Activated naive CD8-positive, alpha-beta T cell treated with anti-CD3 and anti-CD28 coated beads, Interleukin-2, amount 10 ng/mL, durations not matched to agents 7 days and 5 days (primary cell): ENCODE measurements around the gene GASK1A. TPM values are rescaled to one million over a fixed set of nuclear protein-coding genes. Genes with fewer than 3 reads are reported as not detected.

Source experiments
- ATAC-seq: fragments of 150-1000 bp; cut with Tn5 transposase; one replicate; pipeline ENCODE4 v1.10.0; 2021; ENCODE audit warnings: low read depth, moderate library complexity
- POLR2A ChIA-PET: fragments of 350-600 bp; sonication (Branson Sonifier 250); formaldehyde crosslinking; loops from one replicate; lab custom pipeline; 2021; ENCODE audit warnings: antibody characterized with exemption; lab: Charles Lee
- DNase-seq: peaks from one replicate; pipeline ENCODE4 v3.0.0; 2021
- H3K27ac Mint-ChIP-seq: one replicate; pipeline ENCODE4 v1.8.0; 2022; ENCODE audit warnings: mild to moderate bottlenecking, mixed read lengths
- H3K27me3 Mint-ChIP-seq: one replicate; pipeline ENCODE4 v1.8.0; 2022; ENCODE audit warnings: mild to moderate bottlenecking, moderate library complexity, mixed read lengths
- H3K36me3 Mint-ChIP-seq: one replicate; pipeline ENCODE4 v1.8.0; 2021; ENCODE audit warnings: mild to moderate bottlenecking, mixed read lengths
- H3K4me1 Mint-ChIP-seq: one replicate; pipeline ENCODE4 v1.8.0; 2021; ENCODE audit warnings: mixed read lengths
- H3K4me3 Mint-ChIP-seq: one replicate; pipeline ENCODE4 v1.8.0; 2022; ENCODE audit warnings: mild to moderate bottlenecking, moderate library complexity, mixed read lengths
- H3K9me3 Mint-ChIP-seq: one replicate; pipeline ENCODE4 v1.8.0; 2021; ENCODE audit warnings: mixed read lengths
- total RNA-seq, 2 experiments: library from RNA; stranded (reverse); gene quantifications; one replicate each; pipeline ENCODE4 v1.2.3, GENCODE V29; 2021

GASK1A gene
- not detected for total RNA-seq

GRCh38 chr3:42979044-42979972, at the start of gene GASK1A:
Gene GASK1A (plus strand): TSS chr3:42979311. CDS start chr3:42979643, 332 bp downstream.
- H3K9me3 Mint-ChIP-seq = peaks cover 17% of the 10 kb centered on the region
- H3K4me1 Mint-ChIP-seq = peaks cover 7% of the 10 kb centered on the region
- POLR2A ChIA-PET = no interaction called here
- ATAC-seq (peak; percentile 66), DNase-seq (peak; percentile 46)
- peak within 1 kb of the TSS; percentile 72 for H3K4me3 Mint-ChIP-seq
- H3K27ac Mint-ChIP-seq = no peak within 1 kb of the TSS
- peaks cover 40% of the 10 kb centered on the region for H3K27me3 Mint-ChIP-seq
- H3K36me3 Mint-ChIP-seq = no peaks in the 10 kb centered on the region

- no peak overlapping the region for H3K4me3 Mint-ChIP-seq
- H3K36me3 Mint-ChIP-seq = peaks cover 9% of the 10 kb centered on the region
- peaks cover 6% of the 10 kb centered on the region for H3K4me1 Mint-ChIP-seq
- no peak for DNase-seq
- POLR2A ChIA-PET = no interaction called here
- no peak for ATAC-seq
- no peak overlapping the region for H3K27ac Mint-ChIP-seq
- H3K27me3 Mint-ChIP-seq = no peaks in the 10 kb centered on the region
- H3K9me3 Mint-ChIP-seq = peaks cover 12% of the 10 kb centered on the region
These were observed 45.0 kb upstream of the GASK1A start for GRCh38 chr3:42934111-42934510.

GRCh38 chr3:42934910-42935309, 44.2 kb upstream of the GASK1A start:
- DNase-seq (no peak), ATAC-seq (no peak)
- no peak overlapping the region for H3K4me3 Mint-ChIP-seq
- peaks cover 6% of the 10 kb centered on the region for H3K4me1 Mint-ChIP-seq
- H3K27ac Mint-ChIP-seq = no peak overlapping the region
- peaks cover 12% of the 10 kb centered on the region for H3K9me3 Mint-ChIP-seq
- H3K27me3 Mint-ChIP-seq = no peaks in the 10 kb centered on the region
- peaks cover 9% of the 10 kb centered on the region for H3K36me3 Mint-ChIP-seq
- POLR2A ChIA-PET = no interaction called here

- ATAC-seq = no peak
- peaks cover 12% of the 10 kb centered on the region for H3K9me3 Mint-ChIP-seq
- no peak for DNase-seq
- H3K27ac Mint-ChIP-seq = no peak overlapping the region
- H3K4me1 Mint-ChIP-seq = peaks cover 6% of the 10 kb centered on the region
- POLR2A ChIA-PET = no interaction called here
- peaks cover 9% of the 10 kb centered on the region for H3K36me3 Mint-ChIP-seq
- no peaks in the 10 kb centered on the region for H3K27me3 Mint-ChIP-seq
- H3K4me3 Mint-ChIP-seq = no peak overlapping the region
These were observed 43.6 kb upstream of the GASK1A start for GRCh38 chr3:42935472-42935871.

GRCh38 chr3:42936157-42936981, 42.7 kb upstream of the GASK1A start:
- no peaks in the 10 kb centered on the region for H3K27me3 Mint-ChIP-seq
- H3K4me3 Mint-ChIP-seq = no peak overlapping the region
- H3K4me1 Mint-ChIP-seq = peaks cover 6% of the 10 kb centered on the region
- ATAC-seq = no peak
- DNase-seq = no peak
- H3K9me3 Mint-ChIP-seq = peaks cover 12% of the 10 kb centered on the region
- no peak overlapping the region for H3K27ac Mint-ChIP-seq
- POLR2A ChIA-PET = no interaction called here
- peaks cover 9% of the 10 kb centered on the region for H3K36me3 Mint-ChIP-seq

GRCh38 chr3:42937334-42937733, 41.8 kb upstream of the GASK1A start:
- Mint-ChIP-seq H3K27ac (no peak overlapping the region), H3K4me1 (peaks cover 6% of the 10 kb centered on the region), H3K27me3 (no peaks in the 10 kb centered on the region), H3K36me3 (peaks cover 9% of the 10 kb centered on the region), H3K4me3 (no peak overlapping the region), H3K9me3 (peaks cover 14% of the 10 kb centered on the region)
- POLR2A ChIA-PET = no interaction called here
- DNase-seq (no peak), ATAC-seq (no peak)

- H3K27me3 Mint-ChIP-seq = no peaks in the 10 kb centered on the region
- H3K4me1 Mint-ChIP-seq = no peaks in the 10 kb centered on the region
- no peak overlapping the region for H3K4me3 Mint-ChIP-seq
- H3K9me3 Mint-ChIP-seq = peaks cover 1% of the 10 kb centered on the region
- POLR2A ChIA-PET = no interaction called here
- no peaks in the 10 kb centered on the region for H3K36me3 Mint-ChIP-seq
- DNase-seq = no peak
- no peak overlapping the region for H3K27ac Mint-ChIP-seq
- no peak for ATAC-seq
These were observed 36.4 kb upstream of the GASK1A start for GRCh38 chr3:42942693-42943092.

GRCh38 chr3:42946050-42946449, 33.1 kb upstream of the GASK1A start:
- H3K9me3 Mint-ChIP-seq = peaks cover 1% of the 10 kb centered on the region
- POLR2A ChIA-PET = no interaction called here
- no peaks in the 10 kb centered on the region for H3K4me1 Mint-ChIP-seq
- no peaks in the 10 kb centered on the region for H3K27me3 Mint-ChIP-seq
- ATAC-seq = no peak
- no peak overlapping the region for H3K4me3 Mint-ChIP-seq
- no peak for DNase-seq
- H3K27ac Mint-ChIP-seq = no peak overlapping the region
- H3K36me3 Mint-ChIP-seq = no peaks in the 10 kb centered on the region

GRCh38 chr3:42957573-42957972, 21.5 kb upstream of the GASK1A start:
- H3K27ac Mint-ChIP-seq = no peak overlapping the region
- H3K9me3 Mint-ChIP-seq = peaks cover 7% of the 10 kb centered on the region
- DNase-seq (no peak), ATAC-seq (no peak)
- POLR2A ChIA-PET = no interaction called here
- H3K36me3 Mint-ChIP-seq = peaks cover 1% of the 10 kb centered on the region
- peaks cover 2% of the 10 kb centered on the region for H3K27me3 Mint-ChIP-seq
- no peaks in the 10 kb centered on the region for H3K4me1 Mint-ChIP-seq
- no peak overlapping the region for H3K4me3 Mint-ChIP-seq

GRCh38 chr3:42960282-42960681, 18.8 kb upstream of the GASK1A start:
- DNase-seq (no peak), ATAC-seq (no peak)
- Mint-ChIP-seq H3K36me3 (no peaks in the 10 kb centered on the region), H3K4me1 (no peaks in the 10 kb centered on the region), H3K4me3 (no peak overlapping the region), H3K27me3 (peaks cover 2% of the 10 kb centered on the region), H3K9me3 (peaks cover 6% of the 10 kb centered on the region), H3K27ac (no peak overlapping the region)
- POLR2A ChIA-PET = no interaction called here

GRCh38 chr3:42960786-42961185, 18.3 kb upstream of the GASK1A start:
- H3K4me3 Mint-ChIP-seq = no peak overlapping the region
- no peaks in the 10 kb centered on the region for H3K4me1 Mint-ChIP-seq
- no peaks in the 10 kb centered on the region for H3K36me3 Mint-ChIP-seq
- POLR2A ChIA-PET = no interaction called here
- H3K27me3 Mint-ChIP-seq = peaks cover 2% of the 10 kb centered on the region
- H3K27ac Mint-ChIP-seq = no peak overlapping the region
- no peak for DNase-seq
- ATAC-seq = no peak
- H3K9me3 Mint-ChIP-seq = peaks cover 6% of the 10 kb centered on the region

GRCh38 chr3:42961633-42962032, 17.5 kb upstream of the GASK1A start:
- DNase-seq (no peak), ATAC-seq (no peak)
- no peaks in the 10 kb centered on the region for H3K4me1 Mint-ChIP-seq
- H3K27ac Mint-ChIP-seq = no peak overlapping the region
- no peak overlapping the region for H3K4me3 Mint-ChIP-seq
- no peaks in the 10 kb centered on the region for H3K36me3 Mint-ChIP-seq
- peaks cover 1% of the 10 kb centered on the region for H3K9me3 Mint-ChIP-seq
- POLR2A ChIA-PET = interaction anchor here (0.6 kb wide), 1 partner anchor 344 kb away, joined by 3 read pairs; no protein-coding TSS in a partner anchor
- peaks cover 2% of the 10 kb centered on the region for H3K27me3 Mint-ChIP-seq

- H3K4me3 Mint-ChIP-seq = no peak overlapping the region
- peaks cover 2% of the 10 kb centered on the region for H3K27me3 Mint-ChIP-seq
- H3K27ac Mint-ChIP-seq = no peak overlapping the region
- H3K36me3 Mint-ChIP-seq = no peaks in the 10 kb centered on the region
- no peaks in the 10 kb centered on the region for H3K4me1 Mint-ChIP-seq
- H3K9me3 Mint-ChIP-seq = no peaks in the 10 kb centered on the region
- POLR2A ChIA-PET = no interaction called here
- DNase-seq = no peak
- ATAC-seq = no peak
These were observed 15.8 kb upstream of the GASK1A start for GRCh38 chr3:42963269-42963668.
